Measurements from ENCODE around the gene ARMC9. TPM values are rescaled to one million over a fixed set of nuclear protein-coding genes. Genes with fewer than 3 reads are reported as not detected.

ARMC9 gene
- total RNA-seq, 4 donors from 2014 or later, result 0.20 to 7.2 (median 3.2) TPM

DNA sequence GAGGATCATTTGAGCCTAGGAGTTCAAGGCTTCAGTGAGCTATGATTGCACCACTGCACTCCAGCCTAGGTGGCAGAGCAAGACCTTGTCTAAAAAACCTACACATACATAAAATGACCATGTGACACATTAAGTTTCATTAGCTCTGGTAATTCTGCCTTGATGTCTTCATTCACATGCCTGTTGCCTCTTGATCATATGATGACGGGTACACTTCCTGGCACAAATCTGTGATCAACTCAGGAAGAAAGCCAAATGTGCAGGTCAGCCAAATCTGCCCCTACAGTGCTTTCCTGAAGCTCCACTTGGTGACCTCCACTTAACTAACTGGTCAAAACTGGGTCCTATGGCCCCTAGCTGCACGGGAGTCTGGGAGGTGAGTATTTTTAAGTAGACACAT is 142.7 kb downstream of the ARMC9 start:
- Histone ChIP-seq H3K9me3 (no peaks in the 10 kb centered on the region), H3K4me3 (no peak overlapping the region), H3K36me3 (no peaks in the 10 kb centered on the region), H3K4me1 (no peaks in the 10 kb centered on the region), H3K27me3 (no peaks in the 10 kb centered on the region), H3K27ac (no peak overlapping the region)
- in situ Hi-C loops (cut with MboI; ENCODE audit: low sequenced_read_pairs in 4 of 4) (no loop called here), intact Hi-C loops (cut with DNase I; ENCODE audit: low total_unique reads) (no loop called here)
- DNase-seq, result no peak
- TF ChIP-seq POLR2A (IDR thresholded peaks at IDR 0.05), result no peak
- TF ChIP-seq, protein P1, sequence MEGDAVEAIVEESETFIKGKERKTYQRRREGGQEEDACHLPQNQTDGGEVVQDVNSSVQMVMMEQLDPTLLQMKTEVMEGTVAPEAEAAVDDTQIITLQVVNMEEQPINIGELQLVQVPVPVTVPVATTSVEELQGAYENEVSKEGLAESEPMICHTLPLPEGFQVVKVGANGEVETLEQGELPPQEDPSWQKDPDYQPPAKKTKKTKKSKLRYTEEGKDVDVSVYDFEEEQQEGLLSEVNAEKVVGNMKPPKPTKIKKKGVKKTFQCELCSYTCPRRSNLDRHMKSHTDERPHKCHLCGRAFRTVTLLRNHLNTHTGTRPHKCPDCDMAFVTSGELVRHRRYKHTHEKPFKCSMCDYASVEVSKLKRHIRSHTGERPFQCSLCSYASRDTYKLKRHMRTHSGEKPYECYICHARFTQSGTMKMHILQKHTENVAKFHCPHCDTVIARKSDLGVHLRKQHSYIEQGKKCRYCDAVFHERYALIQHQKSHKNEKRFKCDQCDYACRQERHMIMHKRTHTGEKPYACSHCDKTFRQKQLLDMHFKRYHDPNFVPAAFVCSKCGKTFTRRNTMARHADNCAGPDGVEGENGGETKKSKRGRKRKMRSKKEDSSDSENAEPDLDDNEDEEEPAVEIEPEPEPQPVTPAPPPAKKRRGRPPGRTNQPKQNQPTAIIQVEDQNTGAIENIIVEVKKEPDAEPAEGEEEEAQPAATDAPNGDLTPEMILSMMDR (IDR thresholded peaks at IDR 0.05 in 4 of 5, conservative IDR thresholded peaks at IDR 0.05 in 1 of 5), result no peak
- no peak for ATAC-seq

DNA sequence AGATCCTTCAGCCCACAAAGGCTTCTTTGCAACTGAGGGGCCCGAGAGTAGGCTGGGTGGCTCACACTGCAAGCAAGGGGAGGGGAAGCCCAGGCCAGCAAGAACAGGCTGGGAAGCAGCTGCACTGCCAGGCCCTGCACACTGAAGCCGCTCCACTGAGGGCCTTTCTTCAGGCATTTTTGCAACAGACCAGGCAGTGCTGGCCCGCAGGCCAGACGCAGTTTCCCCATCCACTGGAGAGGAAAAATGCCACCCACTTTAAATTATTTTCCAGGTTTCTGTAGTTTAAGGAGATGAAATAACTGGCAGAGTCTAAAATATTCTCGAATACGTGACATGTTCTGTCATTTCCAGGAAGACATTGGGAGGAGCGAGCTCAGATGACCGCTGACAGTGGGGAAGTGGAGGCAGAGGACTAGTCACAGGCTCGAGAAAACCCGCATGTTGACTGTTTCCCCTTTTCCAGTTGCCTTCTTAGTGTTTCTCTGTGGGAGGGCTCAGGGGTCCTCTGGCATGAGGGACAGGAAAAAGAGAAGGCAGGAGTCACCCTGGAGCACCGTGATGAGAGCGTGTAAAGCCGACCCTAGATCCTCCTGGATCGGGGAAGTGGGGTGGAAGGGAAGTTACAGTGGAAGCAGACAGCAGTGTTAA is 143.8 kb downstream of the ARMC9 start:
- H3K4me1 ChIP-seq, result no peaks in the 10 kb centered on the region
- H3K27ac ChIP-seq, result no peak overlapping the region
- H3K36me3 ChIP-seq, result no peaks in the 10 kb centered on the region
- DNase-seq, result no peak
- no peaks in the 10 kb centered on the region for H3K27me3 ChIP-seq
- TF ChIP-seq, protein P1 (IDR thresholded peaks at IDR 0.05 in 4 of 5, conservative IDR thresholded peaks at IDR 0.05 in 1 of 5), result no peak
- TF ChIP-seq POLR2A (IDR thresholded peaks at IDR 0.05), result no peak
- in situ Hi-C loops (cut with MboI; ENCODE audit: low sequenced_read_pairs in 4 of 4) (no loop called here), intact Hi-C loops (cut with DNase I; ENCODE audit: low total_unique reads) (no loop called here)
- no peak overlapping the region for H3K4me3 ChIP-seq
- H3K9me3 ChIP-seq, result no peaks in the 10 kb centered on the region
- no peak for ATAC-seq

DNA sequence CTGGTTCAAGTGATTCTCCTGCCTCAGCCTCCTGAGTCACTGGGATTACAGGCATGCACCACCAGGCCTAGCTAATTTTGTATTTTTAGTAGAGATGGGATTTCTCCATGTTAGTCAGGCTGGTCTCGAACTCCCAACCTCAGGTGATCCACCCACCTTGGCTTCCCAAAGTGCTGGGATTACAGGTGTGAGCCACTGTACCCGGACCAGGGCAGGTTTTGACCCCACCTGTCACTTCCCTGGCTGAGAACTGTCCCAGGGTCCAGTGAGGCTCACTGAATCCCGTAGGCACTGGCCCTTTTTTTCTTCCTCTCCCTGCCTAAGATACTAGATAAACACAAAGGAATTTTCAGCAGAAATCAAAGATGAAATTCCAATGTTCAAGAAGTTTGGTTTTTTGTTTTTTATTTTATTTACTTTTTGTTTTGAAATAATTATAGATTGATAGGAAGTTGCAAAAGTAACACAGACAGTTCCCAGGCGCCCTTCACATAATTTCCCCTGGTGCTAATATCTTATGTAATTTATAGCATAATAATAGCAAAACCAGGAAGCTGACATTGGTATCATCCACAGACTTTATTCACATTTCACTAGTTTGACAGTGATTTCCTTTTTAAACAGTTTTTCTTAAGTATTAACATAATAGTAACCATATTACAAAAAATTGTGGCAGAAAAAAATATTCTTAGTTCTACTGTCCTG is 144.7 kb downstream of the ARMC9 start:
- Histone ChIP-seq H3K4me3 (no peak overlapping the region), H3K27me3 (no peaks in the 10 kb centered on the region), H3K4me1 (no peaks in the 10 kb centered on the region), H3K9me3 (no peaks in the 10 kb centered on the region), H3K27ac (no peak overlapping the region), H3K36me3 (no peaks in the 10 kb centered on the region)
- in situ Hi-C loops (cut with MboI; ENCODE audit: low sequenced_read_pairs in 4 of 4) (no loop called here), intact Hi-C loops (cut with DNase I; ENCODE audit: low total_unique reads) (no loop called here)
- ATAC-seq (no peak), DNase-seq (no peak)
- TF ChIP-seq, protein P1 (IDR thresholded peaks at IDR 0.05 in 4 of 5, conservative IDR thresholded peaks at IDR 0.05 in 1 of 5), result no peak
- no peak for TF ChIP-seq POLR2A (IDR thresholded peaks at IDR 0.05)

DNA sequence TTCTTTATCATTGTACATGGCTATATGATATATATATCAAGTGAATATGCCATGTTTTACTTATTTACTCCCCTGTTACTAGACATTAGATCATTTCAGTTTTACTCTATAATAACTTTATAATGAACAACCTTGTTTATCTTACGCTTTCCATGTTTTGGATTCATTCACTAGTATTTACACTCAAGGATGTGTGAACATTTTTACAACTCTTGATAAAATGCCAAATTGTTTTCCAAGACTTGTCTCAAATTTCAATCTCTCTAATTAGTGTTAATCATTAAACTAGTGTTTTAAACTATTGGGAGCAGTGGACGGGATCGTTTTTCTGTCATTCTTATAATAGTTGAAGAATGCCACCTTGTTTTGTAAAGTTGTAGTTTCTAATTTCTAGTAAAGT is 145.6 kb downstream of the ARMC9 start:
- DNase-seq (no peak), ATAC-seq (no peak)
- H3K36me3 ChIP-seq, result no peaks in the 10 kb centered on the region
- H3K27ac ChIP-seq, result no peak overlapping the region
- in situ Hi-C loops (cut with MboI; ENCODE audit: low sequenced_read_pairs in 4 of 4), result no loop called here
- H3K27me3 ChIP-seq, result no peaks in the 10 kb centered on the region
- intact Hi-C loops (cut with DNase I; ENCODE audit: low total_unique reads), result no loop called here
- H3K4me1 ChIP-seq, result no peaks in the 10 kb centered on the region
- no peaks in the 10 kb centered on the region for H3K9me3 ChIP-seq
- no peak overlapping the region for H3K4me3 ChIP-seq
- TF ChIP-seq, protein P1 (IDR thresholded peaks at IDR 0.05 in 4 of 5, conservative IDR thresholded peaks at IDR 0.05 in 1 of 5), result no peak
- TF ChIP-seq POLR2A (IDR thresholded peaks at IDR 0.05), result no peak

Data from gastrocnemius medialis (tissue), 4 donors.